ENCODE measurements around the gene FN1. TPM values are rescaled to one million over a fixed set of nuclear protein-coding genes. Genes with fewer than 3 reads are reported as not detected.
"Not testable (repeated sequence)": the region's sequence is repeated elsewhere in the genome, so short reads cannot be mapped to it uniquely, and the experiment has no call there.

Gene FN1
- total and polyA plus RNA-seq, 5 donors from 2014 or later: 0.45 to 0.89 (median 0.78) TPM; not detected in 1

GRCh38 chr2:215413484-215413777 lies 22.4 kb downstream of the FN1 start:
- H3K9me3 Mint-ChIP-seq: no peaks in the 10 kb centered on the region
- peaks cover 5% of the 10 kb centered on the region for H3K27me3 Mint-ChIP-seq
- Histone ChIP-seq H3K4me3 (ENCODE audit: low read depth, low read length) (no peak overlapping the region), H3K27ac (ENCODE audit: insufficient read depth, low read length, poor library complexity, severe bottlenecking) (no peak overlapping the region), H3K9me3 (ENCODE audit: control insufficient read depth in 2 of 2, low read length in 2 of 2) (no peaks in the 10 kb centered on the region), H3K27me3 (ENCODE audit: control insufficient read depth, insufficient read depth, low read length) (no peaks in the 10 kb centered on the region), H3K36me3 (ENCODE audit: control insufficient read depth, insufficient read depth, low read length) (no peaks in the 10 kb centered on the region), H3K4me1 (ENCODE audit: control insufficient read depth, insufficient read depth, low read length, poor library complexity, severe bottlenecking) (no peaks in the 10 kb centered on the region)
- ATAC-seq (ENCODE audit: low read depth in 2 of 2) (no peak), DNase-seq (no peak)
- H3K4me1 Mint-ChIP-seq: no peaks in the 10 kb centered on the region
- H3K4me3 Mint-ChIP-seq: no peak overlapping the region
- no peaks in the 10 kb centered on the region for H3K36me3 Mint-ChIP-seq
- H3K27ac Mint-ChIP-seq: no peak overlapping the region

GRCh38 chr2:215411941-215412743 lies 23.7 kb downstream of the FN1 start:
- no peak overlapping the region for H3K4me3 ChIP-seq (ENCODE audit: low read depth, low read length)
- H3K27ac Mint-ChIP-seq: no peak overlapping the region
- peaks cover 0 to 2% (median 0%) of the 10 kb centered on the region in 7 donors for H3K9me3 Mint-ChIP-seq

GRCh38 chr2:215410932-215411285 lies 25.0 kb downstream of the FN1 start:
- H3K4me1 ChIP-seq (ENCODE audit: control insufficient read depth, insufficient read depth, low read length, poor library complexity, severe bottlenecking): no peaks in the 10 kb centered on the region
- Mint-ChIP-seq H3K4me3 (no peak overlapping the region), H3K9me3 (peaks cover 0 to 2% (median 0%) of the 10 kb centered on the region in 7 donors), H3K36me3 (no peaks in the 10 kb centered on the region), H3K27me3 (no peaks in the 10 kb centered on the region), H3K27ac (peak overlapping the region in 1 of 3 donors; percentile 74), H3K4me1 (no peaks in the 10 kb centered on the region)
- ATAC-seq (ENCODE audit: low read depth in 2 of 2) (no peak), DNase-seq (no peak)
- no peaks in the 10 kb centered on the region for H3K27me3 ChIP-seq (ENCODE audit: control insufficient read depth, insufficient read depth, low read length)
- no peaks in the 10 kb centered on the region for H3K36me3 ChIP-seq (ENCODE audit: control insufficient read depth, insufficient read depth, low read length)
- no peak overlapping the region for H3K4me3 ChIP-seq (ENCODE audit: low read depth, low read length)
- no peaks in the 10 kb centered on the region for H3K9me3 ChIP-seq (ENCODE audit: control insufficient read depth in 2 of 2, low read length in 2 of 2)
- H3K27ac ChIP-seq (ENCODE audit: insufficient read depth, low read length, poor library complexity, severe bottlenecking): no peak overlapping the region

More at GRCh38 chr2:215411941-215412743, 23.7 kb downstream of the FN1 start:
- Mint-ChIP-seq H3K4me3 (no peak overlapping the region), H3K4me1 (no peaks in the 10 kb centered on the region), H3K27me3 (peaks cover under 1% of the 10 kb centered on the region), H3K36me3 (no peaks in the 10 kb centered on the region)
- Histone ChIP-seq H3K4me1 (ENCODE audit: control insufficient read depth, insufficient read depth, low read length, poor library complexity, severe bottlenecking) (no peaks in the 10 kb centered on the region), H3K36me3 (ENCODE audit: control insufficient read depth, insufficient read depth, low read length) (no peaks in the 10 kb centered on the region), H3K9me3 (ENCODE audit: control insufficient read depth in 2 of 2, low read length in 2 of 2) (no peaks in the 10 kb centered on the region), H3K27me3 (ENCODE audit: control insufficient read depth, insufficient read depth, low read length) (no peaks in the 10 kb centered on the region), H3K27ac (ENCODE audit: insufficient read depth, low read length, poor library complexity, severe bottlenecking) (no peak overlapping the region)
- ATAC-seq (ENCODE audit: low read depth in 2 of 2) (no peak), DNase-seq (no peak)

GRCh38 chr2:215410181-215410931 lies 25.5 kb downstream of the FN1 start:
- H3K36me3 Mint-ChIP-seq; ATAC-seq (ENCODE audit: low read depth in 2 of 2); H3K9me3 Mint-ChIP-seq; H3K27me3 Mint-ChIP-seq; H3K9me3 ChIP-seq (ENCODE audit: control insufficient read depth in 2 of 2, low read length in 2 of 2); DNase-seq; H3K4me3 ChIP-seq (ENCODE audit: low read depth, low read length); H3K4me3 Mint-ChIP-seq; H3K27ac ChIP-seq (ENCODE audit: insufficient read depth, low read length, poor library complexity, severe bottlenecking); H3K36me3 ChIP-seq (ENCODE audit: control insufficient read depth, insufficient read depth, low read length); H3K27me3 ChIP-seq (ENCODE audit: control insufficient read depth, insufficient read depth, low read length); H3K4me1 Mint-ChIP-seq; H3K4me1 ChIP-seq (ENCODE audit: control insufficient read depth, insufficient read depth, low read length, poor library complexity, severe bottlenecking): not testable (repeated sequence)
- H3K27ac Mint-ChIP-seq: peak overlapping the region in 1 of 3 donors; percentile 74

GRCh38 chr2:215409331-215410127 lies 26.3 kb downstream of the FN1 start:
- Histone ChIP-seq H3K9me3 (ENCODE audit: control insufficient read depth in 2 of 2, low read length in 2 of 2) (no peaks in the 10 kb centered on the region), H3K27me3 (ENCODE audit: control insufficient read depth, insufficient read depth, low read length) (no peaks in the 10 kb centered on the region), H3K36me3 (ENCODE audit: control insufficient read depth, insufficient read depth, low read length) (no peaks in the 10 kb centered on the region), H3K27ac (ENCODE audit: insufficient read depth, low read length, poor library complexity, severe bottlenecking) (no peak overlapping the region), H3K4me1 (ENCODE audit: control insufficient read depth, insufficient read depth, low read length, poor library complexity, severe bottlenecking) (no peaks in the 10 kb centered on the region), H3K4me3 (ENCODE audit: low read depth, low read length) (no peak overlapping the region)
- no peaks in the 10 kb centered on the region for H3K4me1 Mint-ChIP-seq
- ATAC-seq (ENCODE audit: low read depth in 2 of 2): no peak
- DNase-seq: no peak
- H3K27ac Mint-ChIP-seq: no peak overlapping the region
- H3K9me3 Mint-ChIP-seq: peaks cover 0 to 2% (median 0%) of the 10 kb centered on the region in 7 donors
- no peaks in the 10 kb centered on the region for H3K36me3 Mint-ChIP-seq
- no peaks in the 10 kb centered on the region for H3K27me3 Mint-ChIP-seq
- H3K4me3 Mint-ChIP-seq: no peak overlapping the region

GRCh38 chr2:215408441-215408840 lies 27.4 kb downstream of the FN1 start:
- ATAC-seq (ENCODE audit: low read depth in 2 of 2); H3K4me1 ChIP-seq (ENCODE audit: control insufficient read depth, insufficient read depth, low read length, poor library complexity, severe bottlenecking); H3K36me3 Mint-ChIP-seq; H3K27ac ChIP-seq (ENCODE audit: insufficient read depth, low read length, poor library complexity, severe bottlenecking); H3K9me3 Mint-ChIP-seq; H3K4me3 ChIP-seq (ENCODE audit: low read depth, low read length); H3K27ac Mint-ChIP-seq; DNase-seq; H3K27me3 ChIP-seq (ENCODE audit: control insufficient read depth, insufficient read depth, low read length); H3K27me3 Mint-ChIP-seq; H3K36me3 ChIP-seq (ENCODE audit: control insufficient read depth, insufficient read depth, low read length); H3K4me1 Mint-ChIP-seq; H3K4me3 Mint-ChIP-seq; H3K9me3 ChIP-seq (ENCODE audit: control insufficient read depth in 2 of 2, low read length in 2 of 2): not testable (repeated sequence)

GRCh38 chr2:215407590-215408264 lies 28.1 kb downstream of the FN1 start:
- no peaks in the 10 kb centered on the region for H3K27me3 ChIP-seq (ENCODE audit: control insufficient read depth, insufficient read depth, low read length)
- no peaks in the 10 kb centered on the region for H3K36me3 ChIP-seq (ENCODE audit: control insufficient read depth, insufficient read depth, low read length)
- no peak overlapping the region for H3K4me3 ChIP-seq (ENCODE audit: low read depth, low read length)
- H3K4me3 Mint-ChIP-seq: no peak overlapping the region
- no peaks in the 10 kb centered on the region for H3K4me1 ChIP-seq (ENCODE audit: control insufficient read depth, insufficient read depth, low read length, poor library complexity, severe bottlenecking)
- H3K9me3 Mint-ChIP-seq: peaks cover 0 to 2% (median 0%) of the 10 kb centered on the region in 7 donors
- no peak overlapping the region for H3K27ac ChIP-seq (ENCODE audit: insufficient read depth, low read length, poor library complexity, severe bottlenecking)
- no peak overlapping the region for H3K27ac Mint-ChIP-seq
- H3K4me1 Mint-ChIP-seq: no peaks in the 10 kb centered on the region
- no peaks in the 10 kb centered on the region for H3K27me3 Mint-ChIP-seq
- DNase-seq: no peak
- no peak for ATAC-seq (ENCODE audit: low read depth in 2 of 2)
- H3K36me3 Mint-ChIP-seq: no peaks in the 10 kb centered on the region
- no peaks in the 10 kb centered on the region for H3K9me3 ChIP-seq (ENCODE audit: control insufficient read depth in 2 of 2, low read length in 2 of 2)
